HG03066 (cell line): ENCODE data around the gene TTC7B.

Experiments
- ATAC-seq: cut with Tn5 transposase; IDR thresholded peaks from one replicate; pipeline ENCODE4 v1.9.1; 2021; ENCODE audit warnings: low read depth; ENCODE audit not compliant: unreplicated experiment

TTC7B gene

DNA sequence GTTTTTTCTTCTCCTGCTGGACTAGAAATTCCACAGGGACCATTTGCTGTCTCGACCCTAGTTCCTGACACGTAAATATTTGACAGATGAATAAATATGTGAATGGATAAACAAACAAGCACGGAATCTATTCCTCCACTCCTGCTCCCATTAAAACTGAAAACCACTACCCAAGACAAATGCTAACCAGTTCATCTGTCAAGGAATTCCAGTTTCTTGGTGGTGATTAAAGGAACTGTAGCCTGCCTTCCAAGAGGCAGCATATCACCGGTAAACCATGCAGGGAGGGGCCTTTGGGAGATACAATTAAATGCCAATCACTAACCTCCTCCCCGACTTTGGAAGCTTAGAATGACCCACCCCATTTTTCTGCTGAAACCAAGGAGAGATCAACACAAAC lies 95.4 kb downstream of the TTC7B start:
- ATAC-seq, result no peak

GRCh38 chr14:90720336-90720735 lies 95.9 kb downstream of the TTC7B start:
- ATAC-seq, result no peak

- ATAC-seq, result no peak
Observed at GRCh38 chr14:90717916-90718315, 98.3 kb downstream of the TTC7B start.

- no peak for ATAC-seq
Observed at GRCh38 chr14:90715993-90716392, 100.2 kb downstream of the TTC7B start.

DNA sequence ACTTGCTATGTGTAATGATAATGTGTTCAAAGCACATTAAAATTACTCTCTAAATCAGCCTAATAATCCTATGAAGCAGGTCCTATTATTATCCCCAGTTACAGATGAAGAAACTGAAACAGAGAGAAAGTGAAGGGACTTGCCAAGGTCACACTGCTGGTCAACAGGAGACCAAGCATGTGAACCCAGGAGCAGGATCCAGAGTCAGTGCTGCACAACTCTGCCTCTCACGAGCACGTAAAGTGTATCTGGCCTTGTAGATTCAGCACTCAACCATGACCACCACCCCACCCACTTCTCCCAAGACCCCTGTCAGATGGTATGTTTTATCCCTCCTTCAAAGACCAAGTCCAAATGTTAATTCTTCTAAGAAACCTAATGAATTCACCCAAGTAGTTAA lies 100.7 kb downstream of the TTC7B start:
- no peak for ATAC-seq

DNA sequence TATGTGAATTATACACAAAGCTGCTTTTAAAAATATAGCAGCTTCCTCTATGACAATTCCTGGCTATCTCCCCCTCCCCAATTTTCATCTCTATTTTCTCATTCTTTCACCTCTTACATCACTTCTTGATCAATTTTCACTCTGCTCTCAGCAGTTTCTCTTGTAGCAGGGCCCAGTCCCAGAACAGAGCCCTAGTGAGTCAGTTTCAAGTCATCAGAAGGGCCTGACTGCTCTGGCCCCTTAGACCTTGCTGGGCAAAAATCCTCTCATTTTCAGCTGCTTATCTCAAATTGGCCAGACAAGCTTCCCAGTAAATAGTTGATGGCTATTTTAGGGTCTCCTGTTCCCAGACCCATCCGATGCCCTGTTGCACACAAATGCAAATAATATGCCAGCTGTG lies 101.4 kb downstream of the TTC7B start:
- ATAC-seq, result no peak

DNA sequence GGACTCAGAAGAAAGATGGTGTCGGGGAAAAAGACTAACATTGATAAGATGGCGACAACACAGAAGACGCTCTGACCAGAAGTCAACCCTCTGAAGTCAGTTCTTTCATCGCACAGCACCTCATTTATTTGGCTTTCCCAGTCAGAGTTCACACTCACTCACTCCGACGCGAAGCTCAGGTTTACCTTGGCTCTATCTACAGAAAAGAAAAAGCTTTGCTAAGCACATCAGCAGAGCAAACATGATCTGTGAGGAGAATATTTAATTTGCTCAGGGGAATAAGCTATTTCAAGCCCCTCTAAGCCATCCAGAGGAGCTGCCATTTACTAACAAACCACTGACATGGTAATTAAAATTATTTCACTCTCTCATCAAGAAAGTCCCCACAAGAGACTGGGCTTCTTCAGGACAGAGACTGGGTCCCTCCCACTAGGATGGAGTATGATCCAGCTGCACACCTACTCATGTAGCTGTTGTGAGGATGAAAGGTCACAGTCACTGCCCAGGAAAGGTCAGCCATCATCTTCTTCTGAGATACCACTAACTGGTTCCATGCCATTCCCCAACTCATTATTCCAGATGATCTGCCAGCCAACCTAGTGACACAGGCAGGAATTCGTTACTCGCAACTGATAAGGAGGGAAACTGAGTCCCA lies 111.4 kb downstream of the TTC7B start:
- no peak for ATAC-seq

- no peak for ATAC-seq
Observed at GRCh38 chr14:90703841-90704737, 112.1 kb downstream of the TTC7B start.

DNA sequence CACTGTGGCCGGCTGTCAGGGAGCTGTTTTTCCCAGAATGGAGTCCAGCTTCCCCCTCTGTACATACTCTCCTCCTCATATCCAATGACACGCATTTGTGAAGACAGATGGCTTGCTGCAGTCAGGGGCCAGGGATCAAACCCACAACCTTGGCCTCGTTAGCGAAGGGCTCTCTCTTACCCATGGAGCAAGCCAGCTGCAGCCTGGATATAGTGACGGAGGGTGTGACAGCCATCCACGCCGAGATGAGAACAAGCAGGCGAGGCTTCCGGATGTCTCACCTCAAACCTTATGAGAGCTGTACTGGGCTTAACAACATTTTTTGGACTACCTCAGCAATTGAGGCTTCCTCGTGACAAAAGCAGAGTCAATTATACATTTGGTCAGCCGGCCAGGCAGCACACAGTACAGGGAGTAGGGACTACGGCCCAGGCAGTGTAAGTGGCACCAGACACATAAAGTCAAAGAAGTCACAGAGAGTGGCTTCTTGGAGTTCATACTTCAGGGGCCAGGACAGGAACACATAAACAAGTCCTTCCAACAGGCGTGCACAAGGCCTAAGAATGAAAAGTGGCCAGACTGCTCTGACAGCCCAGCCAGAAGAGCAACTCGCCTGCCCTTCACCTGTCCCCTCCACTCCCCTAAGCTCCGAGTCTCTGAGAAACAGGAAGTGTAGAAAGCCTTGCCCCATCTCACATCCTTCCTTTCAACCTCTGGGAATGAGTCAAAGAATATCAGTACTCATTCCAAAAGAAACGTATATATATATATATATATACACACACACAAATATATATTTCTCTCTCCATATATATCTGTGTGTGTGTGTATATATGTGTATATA lies 115.1 kb downstream of the TTC7B start:
- no peak for ATAC-seq

GRCh38 chr14:90699016-90699415 lies 117.2 kb downstream of the TTC7B start:
- ATAC-seq, result no peak

GRCh38 chr14:90698379-90698869 lies 117.8 kb downstream of the TTC7B start:
- no peak for ATAC-seq

DNA sequence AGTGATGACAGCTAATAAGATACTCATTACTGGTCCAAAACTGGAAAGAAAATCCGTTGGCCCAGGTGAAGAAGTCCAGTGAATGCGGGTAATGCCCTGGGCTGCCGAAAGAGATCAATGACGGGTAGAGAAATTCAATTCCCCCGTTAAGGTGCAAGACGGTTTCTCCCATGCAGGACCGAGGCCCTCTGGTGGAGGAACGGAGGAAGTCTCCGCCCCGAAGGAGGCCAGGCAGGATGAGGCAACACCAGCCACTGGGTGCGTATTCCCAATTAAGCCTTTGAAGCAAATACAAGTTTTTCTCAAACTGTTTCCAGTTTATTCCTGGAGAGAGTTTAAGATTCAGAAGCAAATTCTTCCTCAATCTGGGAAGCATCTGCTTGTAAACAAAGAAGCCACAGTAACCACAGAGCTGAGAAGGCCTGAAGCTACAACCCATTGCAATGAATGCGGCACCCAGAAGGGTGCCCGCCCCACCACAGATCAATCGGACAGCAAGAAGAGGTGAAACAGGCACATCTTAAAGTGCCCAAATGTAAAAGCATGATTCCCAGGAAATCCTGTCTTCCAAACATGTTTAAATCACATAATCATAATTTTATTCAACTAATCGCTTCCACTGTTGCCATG lies 118.5 kb downstream of the TTC7B start:
- no peak for ATAC-seq

GRCh38 chr14:90697132-90697531 lies 119.1 kb downstream of the TTC7B start:
- ATAC-seq, result no peak

DNA sequence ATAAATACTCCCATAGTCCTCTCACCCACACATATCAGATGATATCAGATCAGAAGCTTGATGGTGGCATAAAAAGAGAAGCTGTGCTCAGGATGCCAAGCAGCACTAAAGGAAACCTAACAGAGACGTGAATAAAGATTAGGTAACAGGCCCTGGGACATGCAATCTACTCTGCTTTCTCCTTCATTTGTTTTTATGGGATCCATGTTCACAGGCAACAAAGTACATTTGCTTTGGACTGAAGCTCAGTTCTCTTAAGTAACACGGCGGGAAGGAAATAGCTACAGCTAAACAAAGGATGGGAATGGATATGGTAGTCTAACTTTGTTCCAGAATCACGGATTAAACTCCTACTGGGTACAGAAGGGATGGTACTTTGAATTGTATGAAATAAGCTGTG lies 119.5 kb downstream of the TTC7B start:
- ATAC-seq, result no peak

DNA sequence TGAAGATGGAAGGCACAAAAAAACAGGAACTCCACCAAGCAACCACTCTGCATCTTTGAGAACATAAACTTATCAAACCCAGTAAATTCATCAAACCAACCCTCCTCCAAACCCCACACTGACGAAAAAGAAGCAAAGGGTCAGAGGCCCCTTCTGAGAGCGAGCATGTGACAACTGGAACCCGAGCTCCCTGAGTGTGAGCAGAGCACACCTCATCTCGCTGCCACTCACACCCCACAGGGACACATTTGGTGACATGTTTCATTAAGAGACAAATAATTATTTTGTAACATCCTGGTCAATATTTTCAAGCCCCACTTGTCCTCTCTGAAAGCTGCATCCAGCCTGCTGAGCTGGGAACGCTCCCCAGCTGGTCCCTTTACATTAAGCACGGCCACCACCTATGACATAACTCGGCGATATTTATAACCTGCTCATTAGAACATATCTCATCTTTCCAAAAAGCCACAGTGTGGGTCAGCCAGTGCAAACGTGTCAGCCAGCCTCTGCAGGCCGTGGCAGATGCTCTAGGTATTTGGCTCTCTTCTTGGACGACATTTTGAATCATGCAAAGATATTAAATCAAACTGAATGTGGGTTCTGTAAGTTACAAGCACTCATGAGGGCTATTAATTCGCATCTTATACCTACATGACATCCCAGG lies 120.1 kb downstream of the TTC7B start:
- no peak for ATAC-seq

DNA sequence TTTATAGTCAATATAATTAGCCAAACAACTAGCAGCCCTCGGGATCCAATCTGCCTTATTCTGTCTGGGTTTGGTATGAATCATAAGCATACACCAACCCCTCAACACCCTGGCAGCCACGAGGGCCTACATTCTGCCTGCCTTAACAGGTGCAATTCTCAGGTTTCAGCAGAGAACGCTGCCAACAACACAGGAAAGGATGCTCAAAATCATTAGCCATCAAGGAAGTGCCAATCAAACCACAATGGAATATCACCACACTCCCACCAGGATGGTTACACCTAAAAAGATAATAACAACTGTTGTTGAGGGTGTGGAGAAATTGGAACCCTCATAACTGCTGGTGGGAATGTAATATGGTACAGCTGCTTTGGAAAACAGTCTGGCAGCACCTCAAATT lies 122.8 kb downstream of the TTC7B start:
- no peak for ATAC-seq

- ATAC-seq, result no peak
Observed at GRCh38 chr14:90692826-90693225, 123.4 kb downstream of the TTC7B start.

GRCh38 chr14:90692061-90692460 lies 124.2 kb downstream of the TTC7B start:
- no peak for ATAC-seq

GRCh38 chr14:90691627-90692026 lies 124.6 kb downstream of the TTC7B start:
- no peak for ATAC-seq

- no peak for ATAC-seq
Observed at GRCh38 chr14:90687680-90688079, 128.6 kb downstream of the TTC7B start.
